ENCODE results near the gene ZCCHC8.
"Not testable (repeated sequence)": the region's sequence is repeated elsewhere in the genome, so short reads cannot be mapped to it uniquely, and the experiment has no call there.

ZCCHC8 gene

DNA sequence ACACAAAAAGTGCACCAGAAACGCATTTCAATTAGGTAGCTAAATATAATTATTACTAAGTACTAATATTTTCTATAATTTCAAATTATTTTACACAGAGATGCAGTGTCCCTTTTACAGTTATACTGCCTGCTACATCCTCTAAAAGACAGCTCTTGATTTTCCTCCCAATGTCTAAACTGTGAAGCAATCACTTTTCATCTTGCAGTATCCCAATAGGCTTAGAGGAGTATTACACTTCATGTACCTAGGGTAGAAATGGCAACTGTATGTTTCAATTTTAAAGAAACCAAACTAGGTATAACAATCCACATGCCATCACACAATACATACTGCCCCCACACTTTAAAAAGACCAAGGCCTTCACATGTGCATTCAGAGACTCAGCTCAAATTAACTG lies 18.7 kb upstream of the ZCCHC8 start:
- H3K27me3 Mint-ChIP-seq = no peaks in the 10 kb centered on the region
- H3K9me3 Mint-ChIP-seq = no peaks in the 10 kb centered on the region
- ATAC-seq (no peak), DNase-seq (no peak)
- H3K27ac Mint-ChIP-seq = peak overlapping the region; percentile 17
- H3K4me1 Mint-ChIP-seq = peaks cover 56% of the 10 kb centered on the region
- H3K36me3 Mint-ChIP-seq (ENCODE audit: low read depth) = peaks cover 89% of the 10 kb centered on the region
- H3K4me3 Mint-ChIP-seq = no peak overlapping the region

DNA sequence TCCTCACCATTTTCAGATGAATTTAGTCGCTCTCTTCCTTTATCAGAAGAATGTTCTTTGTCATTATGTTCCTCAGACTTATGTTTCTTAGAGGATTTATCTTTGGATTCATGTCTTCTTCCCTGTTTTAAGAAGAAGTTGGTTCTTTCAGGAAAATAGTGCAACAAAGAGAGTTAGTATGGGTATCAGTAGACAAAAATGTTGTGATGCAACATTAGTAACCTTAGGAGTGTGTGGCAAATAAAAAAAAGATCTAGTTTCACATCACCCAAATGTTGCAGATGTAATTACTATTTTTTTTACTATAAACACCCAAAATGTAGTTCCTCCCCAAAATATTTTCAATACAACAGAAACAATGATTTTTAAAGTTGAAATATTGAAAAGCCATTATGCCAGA lies 18.2 kb upstream of the ZCCHC8 start:
- Mint-ChIP-seq H3K36me3 (ENCODE audit: low read depth) (peaks cover 87% of the 10 kb centered on the region), H3K4me3 (no peak overlapping the region), H3K4me1 (peaks cover 51% of the 10 kb centered on the region), H3K27ac (peak overlapping the region; percentile 49), H3K27me3 (no peaks in the 10 kb centered on the region), H3K9me3 (no peaks in the 10 kb centered on the region)
- ATAC-seq (no peak), DNase-seq (no peak)

DNA sequence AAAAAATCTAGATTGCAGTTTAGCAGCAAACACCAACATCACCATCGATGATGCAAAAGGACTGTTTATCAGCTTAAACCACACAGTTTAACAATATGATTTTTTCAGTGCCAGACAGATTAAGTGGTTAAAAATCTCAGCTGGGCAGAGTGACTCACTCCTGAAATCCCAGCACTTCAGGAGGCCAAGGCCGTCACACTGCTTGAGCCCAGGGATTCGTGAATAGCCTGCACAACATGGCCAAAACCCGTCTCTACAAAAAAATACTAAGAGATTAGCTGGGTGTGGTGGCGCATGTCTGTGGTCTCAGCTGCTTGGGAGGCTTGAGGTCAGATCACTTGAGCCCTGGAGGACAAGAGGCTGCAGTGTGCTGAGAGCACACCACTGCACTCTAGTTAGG lies 17.1 kb upstream of the ZCCHC8 start:
- ATAC-seq = peak; percentile 59
- DNase-seq = no peak
- Mint-ChIP-seq H3K36me3 (ENCODE audit: low read depth) (peaks cover 85% of the 10 kb centered on the region), H3K27me3 (no peaks in the 10 kb centered on the region), H3K9me3 (no peaks in the 10 kb centered on the region), H3K27ac (peak overlapping the region; percentile 19), H3K4me3 (no peak overlapping the region), H3K4me1 (peaks cover 41% of the 10 kb centered on the region)

DNA sequence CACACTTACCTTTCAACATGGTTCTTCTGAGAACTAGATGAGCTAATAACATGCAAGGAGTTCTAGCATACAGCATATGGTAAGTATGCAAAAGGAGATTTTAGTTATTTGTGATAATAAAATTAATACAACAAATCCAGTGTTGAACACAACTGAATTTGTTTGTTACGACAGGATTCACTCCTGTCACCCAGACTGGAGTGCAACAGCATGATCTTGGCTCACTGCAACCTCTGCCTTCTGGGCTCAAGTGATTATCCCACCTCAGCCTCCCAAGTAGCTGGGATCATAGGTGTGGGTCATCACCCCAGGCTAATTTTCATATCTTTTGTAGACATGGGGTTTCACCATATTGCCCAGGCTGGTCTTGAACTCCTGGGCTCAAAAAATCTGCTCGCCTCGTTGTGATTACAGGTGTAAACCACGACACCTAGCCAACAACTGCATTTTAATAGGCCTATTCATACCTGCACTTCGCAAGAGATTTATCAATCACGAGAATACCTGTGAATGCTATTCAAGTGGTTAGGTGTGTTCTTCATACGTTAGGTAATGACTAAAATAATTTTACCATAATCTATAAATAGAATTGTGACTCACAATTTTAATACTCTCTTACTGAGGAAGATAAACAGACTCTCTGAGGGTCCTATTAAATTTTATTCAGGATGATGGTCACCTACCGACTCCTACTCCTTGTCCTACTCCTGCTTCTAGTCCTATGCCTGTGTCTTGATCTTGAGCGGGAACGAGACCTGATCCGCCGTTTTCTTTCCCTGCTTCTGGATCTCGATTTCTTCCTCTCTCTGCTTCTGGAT lies 16.0 kb upstream of the ZCCHC8 start:
- no peak for ATAC-seq
- peak overlapping the region; percentile 13 for H3K27ac Mint-ChIP-seq
- no peak overlapping the region for H3K4me3 Mint-ChIP-seq
- H3K27me3 Mint-ChIP-seq = no peaks in the 10 kb centered on the region
- H3K36me3 Mint-ChIP-seq (ENCODE audit: low read depth) = peaks cover 88% of the 10 kb centered on the region
- DNase-seq = no peak
- peaks cover 31% of the 10 kb centered on the region for H3K4me1 Mint-ChIP-seq
- H3K9me3 Mint-ChIP-seq = no peaks in the 10 kb centered on the region

DNA sequence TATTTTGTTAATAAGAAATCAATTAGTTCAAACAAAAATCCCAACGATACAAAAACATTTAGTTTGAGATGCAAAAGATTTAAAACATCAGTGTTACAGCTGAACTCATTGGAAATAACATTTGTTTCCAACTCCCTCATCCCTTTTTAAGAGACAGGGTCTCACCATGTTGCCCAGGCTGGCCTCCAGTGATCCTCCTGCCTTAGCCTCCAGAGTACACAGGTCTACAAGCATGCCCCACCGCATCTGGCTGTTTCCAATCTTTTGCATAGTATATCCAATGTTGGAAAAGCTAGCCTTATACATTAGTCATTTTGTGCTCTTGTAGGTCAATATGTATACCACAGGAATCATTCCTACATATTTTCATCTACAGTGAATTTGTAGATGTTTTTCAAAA lies 14.5 kb upstream of the ZCCHC8 start:
- no peak for ATAC-seq
- Mint-ChIP-seq H3K4me1 (peaks cover 21% of the 10 kb centered on the region), H3K36me3 (ENCODE audit: low read depth) (peaks cover 85% of the 10 kb centered on the region), H3K9me3 (no peaks in the 10 kb centered on the region), H3K27ac (no peak overlapping the region), H3K4me3 (no peak overlapping the region), H3K27me3 (no peaks in the 10 kb centered on the region)
- no peak for DNase-seq

DNA sequence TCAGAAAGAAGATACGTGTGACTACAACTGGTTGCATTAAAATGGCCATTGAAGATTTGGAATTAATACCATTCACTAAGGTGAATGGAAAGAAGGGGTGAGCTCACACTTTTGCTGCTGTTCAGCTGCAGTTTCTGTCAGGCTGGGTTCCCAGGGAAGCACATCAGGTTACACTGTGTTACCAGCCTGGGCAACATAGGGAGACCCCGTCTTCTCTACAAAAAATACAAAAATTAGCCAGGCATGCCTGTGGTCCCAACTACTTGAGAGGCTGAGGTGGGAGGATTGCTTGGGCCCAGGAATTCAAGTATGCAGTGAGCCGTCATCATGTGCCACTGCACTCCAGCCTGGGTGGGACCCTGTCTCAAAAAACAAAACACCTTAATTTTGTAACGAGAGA lies 12.9 kb upstream of the ZCCHC8 start:
- Mint-ChIP-seq H3K36me3 (ENCODE audit: low read depth) (peaks cover 87% of the 10 kb centered on the region), H3K27ac (no peak overlapping the region), H3K4me3 (no peak overlapping the region), H3K4me1 (peaks cover 11% of the 10 kb centered on the region), H3K9me3 (no peaks in the 10 kb centered on the region), H3K27me3 (no peaks in the 10 kb centered on the region)
- DNase-seq (no peak), ATAC-seq (no peak)

DNA sequence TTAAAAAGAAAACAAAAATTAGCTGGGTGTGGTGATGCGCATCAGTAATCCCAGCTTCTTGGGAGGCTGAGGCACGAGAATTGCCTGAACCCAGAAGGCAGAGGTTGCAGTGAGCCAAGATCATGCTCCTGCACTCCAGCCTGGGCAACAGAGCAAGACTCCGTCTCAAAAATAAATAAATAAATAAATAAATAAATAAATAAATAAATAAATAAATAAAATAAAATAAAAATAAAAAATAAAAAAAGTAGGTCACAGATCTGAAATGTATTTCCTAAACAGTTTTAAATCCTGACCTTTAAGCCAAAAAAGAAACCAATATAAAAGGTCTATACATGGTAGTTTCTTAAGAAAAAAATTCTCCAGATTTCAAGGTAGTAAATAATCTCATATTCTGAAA lies 12.3 kb upstream of the ZCCHC8 start:
- DNase-seq, H3K4me3 Mint-ChIP-seq, H3K27me3 Mint-ChIP-seq, H3K9me3 Mint-ChIP-seq, H3K27ac Mint-ChIP-seq, H3K4me1 Mint-ChIP-seq, ATAC-seq: not testable (repeated sequence)
- H3K36me3 Mint-ChIP-seq (ENCODE audit: low read depth) = peaks cover 85% of the 10 kb centered on the region

DNA sequence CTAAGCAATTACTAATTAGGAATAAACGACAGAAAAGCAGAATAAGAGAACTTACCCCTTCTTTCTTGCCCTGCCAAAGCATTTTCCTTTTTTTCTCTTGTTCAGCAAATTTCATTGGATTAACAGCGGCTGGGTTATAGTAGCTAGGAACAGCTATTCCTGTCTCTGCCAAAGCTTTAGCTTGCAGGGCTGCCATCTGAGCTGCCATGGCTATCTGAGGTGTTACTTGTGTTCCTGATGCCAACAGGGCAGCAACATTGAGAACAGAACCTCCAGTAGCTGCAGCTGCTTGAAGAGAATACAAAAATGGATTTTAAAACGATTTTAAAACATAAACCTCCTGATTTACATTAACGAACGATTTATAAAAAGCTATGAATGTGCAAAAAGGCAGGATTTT lies 7.4 kb upstream of the ZCCHC8 start:
- Mint-ChIP-seq H3K9me3 (no peaks in the 10 kb centered on the region), H3K27ac (no peak overlapping the region), H3K27me3 (no peaks in the 10 kb centered on the region), H3K4me1 (no peaks in the 10 kb centered on the region), H3K36me3 (ENCODE audit: low read depth) (peaks cover 78% of the 10 kb centered on the region), H3K4me3 (no peak overlapping the region)
- ATAC-seq (no peak), DNase-seq (no peak)

DNA sequence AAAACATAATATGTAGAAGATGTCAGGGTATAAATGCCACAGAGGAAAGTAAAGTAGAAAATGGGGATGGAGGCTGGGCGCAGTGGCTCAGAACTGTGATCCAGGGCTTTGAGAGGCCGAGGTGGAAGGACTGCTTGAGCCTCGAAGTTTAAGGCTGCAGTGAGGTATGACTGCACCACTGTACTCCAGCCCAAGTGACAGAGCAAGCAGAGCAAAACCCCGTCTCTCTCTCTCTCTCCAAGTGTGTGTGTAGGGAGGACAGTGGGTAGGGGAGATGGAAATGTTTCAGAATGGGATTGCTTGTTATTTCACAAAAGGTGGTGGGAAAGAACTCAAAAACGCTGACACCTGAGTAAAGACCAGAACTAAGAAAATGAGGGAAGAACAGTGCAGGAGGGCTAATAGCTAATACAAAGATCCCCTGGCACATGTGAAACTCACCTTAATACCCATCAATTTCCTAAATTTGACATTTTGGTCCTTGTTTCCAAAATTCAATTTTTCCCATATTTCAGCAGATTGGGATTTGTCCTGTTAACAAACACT lies 5.7 kb upstream of the ZCCHC8 start:
- peak overlapping the region; percentile 52 for H3K27ac Mint-ChIP-seq
- H3K36me3 Mint-ChIP-seq (ENCODE audit: low read depth) = peaks cover 75% of the 10 kb centered on the region
- no peak overlapping the region for H3K4me3 Mint-ChIP-seq
- no peaks in the 10 kb centered on the region for H3K9me3 Mint-ChIP-seq
- H3K27me3 Mint-ChIP-seq = no peaks in the 10 kb centered on the region
- peaks cover 9% of the 10 kb centered on the region for H3K4me1 Mint-ChIP-seq
- no peak for DNase-seq
- no peak for ATAC-seq

DNA sequence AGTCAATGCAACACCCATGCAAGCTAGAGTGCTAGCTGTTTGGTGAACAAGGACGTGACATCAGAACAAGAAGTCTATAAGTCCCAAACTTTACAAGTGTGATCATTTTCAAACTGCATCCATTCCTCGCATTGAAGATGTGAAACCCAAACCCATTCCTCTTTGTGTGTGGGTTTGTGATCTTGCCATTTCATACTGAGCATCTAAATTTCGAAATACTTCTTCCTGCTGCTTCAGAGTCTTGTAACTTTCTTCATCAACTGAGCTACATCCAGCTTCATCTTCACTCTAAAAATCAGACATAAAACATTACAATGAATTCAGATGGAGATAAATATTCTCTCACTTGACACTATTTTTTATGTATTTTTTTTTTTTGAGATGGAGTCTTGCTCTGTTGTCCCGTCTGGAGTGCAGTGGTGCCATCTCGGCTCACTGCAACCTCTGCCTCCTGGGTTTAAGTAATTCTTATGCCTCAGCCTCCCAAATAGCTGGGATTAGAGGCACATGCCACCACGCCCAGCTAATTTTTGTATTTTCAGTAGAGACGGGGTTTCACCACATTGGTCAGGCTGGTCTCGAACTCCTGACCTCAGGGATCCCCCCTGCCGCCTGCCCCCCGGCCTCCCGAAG lies 4.8 kb upstream of the ZCCHC8 start:
- DNase-seq (no peak), ATAC-seq (no peak)
- Mint-ChIP-seq H3K36me3 (ENCODE audit: low read depth) (peaks cover 73% of the 10 kb centered on the region), H3K27ac (no peak overlapping the region), H3K4me3 (no peak overlapping the region), H3K4me1 (peaks cover 16% of the 10 kb centered on the region), H3K9me3 (no peaks in the 10 kb centered on the region), H3K27me3 (no peaks in the 10 kb centered on the region)

DNA sequence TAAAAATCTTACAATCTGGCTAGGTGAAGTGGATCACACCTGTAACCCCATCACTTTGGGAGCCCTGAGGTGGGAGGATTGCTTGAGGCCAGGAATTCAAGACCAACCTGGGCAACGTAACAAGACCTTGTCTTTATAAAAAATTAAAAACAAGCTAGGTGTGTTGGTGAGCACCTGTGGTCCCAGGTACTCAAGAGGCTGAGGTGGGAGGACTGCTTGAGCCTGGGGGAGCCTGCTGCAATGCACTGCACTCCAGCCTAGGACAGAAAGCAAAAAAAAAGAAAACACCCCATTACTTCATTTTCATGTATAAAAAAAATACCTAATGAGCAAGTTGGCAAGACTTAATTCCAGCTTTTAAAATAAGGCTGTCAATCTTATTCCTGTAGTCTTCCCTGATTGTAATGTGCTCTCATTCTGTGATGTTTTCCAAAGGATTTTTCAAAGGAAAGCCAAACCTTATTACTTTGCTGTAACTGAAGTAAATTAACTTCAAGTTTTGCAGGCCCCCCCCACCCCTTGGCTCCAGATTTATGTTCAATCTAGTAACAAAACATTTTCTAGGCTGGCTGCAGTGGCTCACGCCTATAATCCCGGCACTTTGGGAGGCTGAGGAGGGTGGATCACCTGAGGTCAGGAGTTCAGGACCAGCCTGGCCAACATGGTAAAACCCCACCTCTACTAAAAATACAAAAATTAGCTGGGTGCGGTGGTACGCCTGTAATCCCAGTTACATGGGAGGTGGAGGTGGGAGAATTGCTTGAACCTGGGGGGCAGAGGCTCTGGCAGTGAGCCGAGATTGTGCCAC lies 3.3 kb upstream of the ZCCHC8 start:
- H3K4me1 Mint-ChIP-seq = peaks cover 22% of the 10 kb centered on the region
- H3K27ac Mint-ChIP-seq = peak overlapping the region; percentile 23
- H3K36me3 Mint-ChIP-seq (ENCODE audit: low read depth) = peaks cover 62% of the 10 kb centered on the region
- no peaks in the 10 kb centered on the region for H3K27me3 Mint-ChIP-seq
- DNase-seq (no peak), ATAC-seq (no peak)
- H3K4me3 Mint-ChIP-seq = no peak overlapping the region
- H3K9me3 Mint-ChIP-seq = no peaks in the 10 kb centered on the region

DNA sequence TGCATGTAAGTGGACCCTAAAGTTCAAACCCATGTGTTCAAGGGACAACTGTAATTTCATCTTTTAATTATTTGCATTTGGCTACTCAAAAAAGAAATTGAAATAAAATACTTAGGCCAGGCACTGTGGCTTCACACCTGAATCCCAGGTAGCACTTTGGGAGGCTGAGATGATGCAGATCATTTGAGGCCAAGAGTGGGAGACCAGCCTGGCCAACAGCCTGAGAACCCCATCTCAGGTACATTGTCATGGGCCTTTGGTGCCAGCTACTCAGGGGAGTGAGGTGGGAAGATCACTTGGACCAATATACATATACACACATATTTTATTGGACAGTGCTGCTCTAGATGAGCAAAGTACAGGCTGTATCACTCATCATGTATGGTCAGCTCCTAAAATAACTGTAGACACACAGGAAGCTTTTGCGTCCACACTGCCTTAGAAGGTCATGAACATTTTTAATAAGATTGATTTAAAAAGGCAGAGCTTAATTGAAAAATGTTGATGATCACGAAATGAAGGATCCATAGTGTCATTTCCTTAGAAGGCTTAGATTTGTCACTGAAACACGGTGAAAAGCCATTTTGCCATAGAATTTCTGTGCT lies 2.5 kb upstream of the ZCCHC8 start:
- peaks cover 29% of the 10 kb centered on the region for H3K4me1 Mint-ChIP-seq

DNA sequence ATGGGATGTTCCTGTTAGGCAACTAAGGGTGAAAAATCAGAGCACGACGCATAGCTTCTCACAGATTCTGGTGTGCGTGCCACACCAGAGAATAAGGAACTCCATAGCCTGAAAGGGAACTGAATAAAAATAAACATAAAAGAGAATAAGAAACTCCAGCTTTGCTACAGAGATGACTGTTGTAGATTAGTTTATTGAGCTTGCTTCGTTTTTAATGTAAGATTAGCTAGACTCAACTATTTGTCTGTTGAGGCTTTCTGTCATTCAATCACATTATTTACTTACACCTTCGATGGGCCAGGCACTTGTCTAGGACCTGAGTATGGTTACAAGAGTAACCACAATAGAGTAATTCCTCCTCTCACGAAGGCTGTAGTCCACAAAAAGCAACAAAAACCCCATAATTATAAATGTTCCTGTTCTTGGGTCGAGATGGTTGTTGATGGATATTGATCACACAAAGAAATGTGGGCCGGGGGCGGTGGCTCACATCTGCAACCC lies 807 bp upstream of the ZCCHC8 start:
- H3K27me3 Mint-ChIP-seq = no peaks in the 10 kb centered on the region
- H3K27ac Mint-ChIP-seq = peak overlapping the region; percentile 96
- ATAC-seq (no peak), DNase-seq (no peak)
- peak overlapping the region; percentile 92 for H3K4me3 Mint-ChIP-seq
- H3K4me1 Mint-ChIP-seq = peaks cover 37% of the 10 kb centered on the region
- H3K36me3 Mint-ChIP-seq (ENCODE audit: low read depth) = peaks cover 51% of the 10 kb centered on the region
- H3K9me3 Mint-ChIP-seq = no peaks in the 10 kb centered on the region

More for the DNA sequence above, 2.5 kb upstream of the ZCCHC8 start:
- Mint-ChIP-seq H3K36me3 (ENCODE audit: low read depth) (peaks cover 63% of the 10 kb centered on the region), H3K27ac (peak overlapping the region; percentile 23), H3K9me3 (no peaks in the 10 kb centered on the region), H3K27me3 (no peaks in the 10 kb centered on the region), H3K4me3 (no peak overlapping the region)
- ATAC-seq = no peak
- DNase-seq = no peak

DNA sequence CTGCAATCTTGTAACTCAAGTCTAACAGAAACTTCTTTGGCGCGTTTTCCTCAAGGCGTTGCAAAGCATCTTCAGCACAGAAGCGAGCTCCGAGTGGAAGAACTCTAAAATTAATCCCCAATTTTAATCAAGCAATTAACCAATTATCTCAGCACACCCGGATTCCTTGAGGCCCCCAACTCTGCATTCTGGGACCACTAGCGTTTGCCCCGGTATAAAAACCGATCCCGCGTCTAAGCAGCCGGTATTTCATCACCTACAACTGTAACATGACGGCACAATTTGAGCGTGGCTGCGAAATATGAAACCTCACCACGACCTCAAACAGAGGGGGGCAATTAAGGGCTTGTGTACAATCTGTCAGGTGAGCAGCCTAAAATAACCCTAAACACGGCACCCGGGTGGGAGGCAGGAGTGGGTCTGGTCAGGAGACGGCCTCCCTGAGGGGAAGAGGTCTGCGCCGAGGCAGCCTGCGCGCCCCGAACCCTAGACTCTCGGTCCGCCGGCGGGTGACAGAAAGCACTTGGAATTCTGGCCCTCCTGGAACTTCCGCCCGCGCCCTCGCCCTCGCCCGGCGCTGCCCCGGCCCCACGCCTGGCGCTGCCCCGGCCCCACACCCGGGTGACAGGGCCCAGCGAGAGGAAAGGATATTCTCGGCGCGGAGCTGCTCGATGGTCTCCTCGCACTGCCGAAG lies 594 bp downstream of the ZCCHC8 start:
- ATAC-seq = peak; percentile 15
- peaks cover 39% of the 10 kb centered on the region for H3K36me3 Mint-ChIP-seq (ENCODE audit: low read depth)
- peak overlapping the region; percentile 96 for H3K27ac Mint-ChIP-seq
- H3K4me3 Mint-ChIP-seq = peak overlapping the region; percentile 92
- no peaks in the 10 kb centered on the region for H3K27me3 Mint-ChIP-seq
- DNase-seq = peak; percentile 47
- peaks cover 39% of the 10 kb centered on the region for H3K4me1 Mint-ChIP-seq
- H3K9me3 Mint-ChIP-seq = no peaks in the 10 kb centered on the region
